Stimulated activated CD8-positive, alpha-beta memory T cell treated with anti-CD3 and anti-CD28 coated beads, Interleukin-4, amount 100 ng/mL, for 1 hour (primary cell): ENCODE results near the gene NHEJ1.

ENCODE experiments used
- DNase-seq, 2 donors: peaks; one replicate each; pipeline ENCODE4 v3.0.0-alpha.2; 2020; ENCODE audit warnings: low read depth in 2 of 2, low spot score in 1 of 2

NHEJ1 gene

GRCh38 chr2:219182331-219183150 lies 21.9 kb upstream of the NHEJ1 start:
- DNase-seq: no peak

DNA sequence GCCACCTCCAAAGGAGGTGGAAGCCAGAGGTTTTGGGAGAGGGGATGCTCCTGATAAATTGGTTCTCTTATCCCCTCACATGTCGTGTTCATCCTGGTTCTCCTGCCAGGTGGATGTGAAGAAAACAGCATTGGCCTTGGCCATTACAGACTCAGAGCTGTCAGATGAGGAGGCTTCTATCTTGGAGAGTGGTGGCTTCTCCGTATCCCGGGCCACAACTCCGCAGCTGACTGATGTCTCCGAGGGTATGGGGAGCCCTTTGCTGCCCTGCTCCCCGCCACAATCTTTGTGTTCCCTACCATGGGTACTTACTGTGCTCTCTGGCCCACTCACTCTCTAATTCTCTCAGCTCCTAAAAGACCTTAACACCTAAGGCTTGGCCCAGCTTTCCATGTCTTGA lies 20.9 kb upstream of the NHEJ1 start:
- no peak for DNase-seq

- DNase-seq: no peak
These were observed 20.3 kb upstream of the NHEJ1 start for GRCh38 chr2:219180961-219181360.

DNA sequence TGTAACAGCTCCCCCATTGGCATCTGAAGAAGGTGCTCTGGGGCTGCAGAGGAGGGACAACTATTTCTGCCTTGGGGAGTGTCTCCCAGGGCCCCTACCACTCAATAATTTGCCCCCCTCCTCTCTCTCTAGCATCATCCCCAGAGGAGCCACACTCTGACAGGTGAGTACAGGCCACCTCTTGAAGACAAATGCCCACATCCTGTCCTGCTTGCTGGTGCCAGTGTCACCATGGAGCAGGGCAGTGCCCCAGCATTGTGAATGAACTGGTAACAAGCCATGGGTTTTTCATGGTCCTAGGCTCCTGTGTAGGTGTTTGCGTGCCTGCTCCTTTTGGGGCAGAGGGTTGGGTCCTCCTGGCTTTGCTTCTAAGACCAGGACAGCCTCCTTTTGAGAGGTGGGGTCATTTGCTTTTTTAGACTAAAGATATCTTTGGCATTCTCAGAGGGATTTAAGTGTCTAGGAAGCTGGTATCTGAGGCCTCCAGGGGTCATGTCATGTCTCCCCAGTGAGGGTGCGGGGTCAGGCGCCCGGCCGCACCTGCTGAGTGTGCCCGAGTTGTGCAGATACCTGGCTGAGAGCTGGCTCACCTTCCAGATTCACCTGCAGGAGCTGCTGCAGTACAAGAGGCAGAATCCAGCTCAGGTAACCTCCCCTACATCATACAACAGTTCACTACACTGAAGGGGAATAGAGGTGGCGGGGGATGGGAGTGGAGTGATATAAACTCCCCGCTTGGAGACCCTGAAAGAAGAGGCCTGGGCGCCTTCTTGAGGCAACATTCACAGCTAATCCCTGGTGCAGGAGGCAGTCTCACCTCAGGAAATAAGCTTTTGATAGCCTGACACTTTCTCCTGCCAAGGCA lies 19.2 kb upstream of the NHEJ1 start:
- DNase-seq: no peak

DNA sequence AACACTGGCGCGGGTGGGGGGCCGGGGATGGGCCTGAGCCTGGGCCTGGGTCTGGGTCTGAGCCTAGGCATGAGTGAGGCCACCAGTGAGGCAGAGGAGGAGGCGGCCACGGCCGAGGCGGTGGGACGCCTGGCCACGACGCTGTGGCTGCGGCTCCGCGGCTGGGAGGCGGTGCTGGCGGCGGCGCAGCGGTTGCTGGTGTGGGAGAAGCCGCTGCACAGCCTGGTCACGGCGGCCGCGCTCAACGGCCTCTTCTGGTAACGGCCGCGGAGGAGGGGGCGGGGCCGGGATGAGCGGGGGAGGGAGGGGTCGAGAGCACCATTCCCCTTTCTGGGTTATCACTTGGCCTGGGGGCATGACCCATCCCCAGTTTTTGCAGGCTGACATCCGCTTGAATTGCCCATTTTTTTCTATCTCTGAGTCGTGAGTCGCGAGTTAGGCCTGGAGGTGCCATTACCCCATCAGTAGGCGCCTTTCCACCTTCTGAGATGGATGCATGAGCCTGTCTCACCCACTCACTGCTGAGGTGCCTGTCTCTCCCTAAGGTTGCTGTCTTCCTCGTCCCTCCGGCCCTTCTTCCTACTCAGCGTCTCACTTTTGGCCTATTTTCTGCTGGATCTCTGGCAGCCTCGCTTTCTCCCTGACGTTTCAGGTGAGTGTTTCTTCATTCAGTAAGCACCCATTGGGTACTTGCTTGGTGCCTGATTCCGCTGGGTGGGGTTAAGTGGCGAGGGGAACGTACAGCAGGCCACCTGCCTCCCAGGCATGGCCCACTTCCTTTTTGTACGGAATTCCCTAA lies 18.0 kb upstream of the NHEJ1 start:
- DNase-seq: no peak

DNA sequence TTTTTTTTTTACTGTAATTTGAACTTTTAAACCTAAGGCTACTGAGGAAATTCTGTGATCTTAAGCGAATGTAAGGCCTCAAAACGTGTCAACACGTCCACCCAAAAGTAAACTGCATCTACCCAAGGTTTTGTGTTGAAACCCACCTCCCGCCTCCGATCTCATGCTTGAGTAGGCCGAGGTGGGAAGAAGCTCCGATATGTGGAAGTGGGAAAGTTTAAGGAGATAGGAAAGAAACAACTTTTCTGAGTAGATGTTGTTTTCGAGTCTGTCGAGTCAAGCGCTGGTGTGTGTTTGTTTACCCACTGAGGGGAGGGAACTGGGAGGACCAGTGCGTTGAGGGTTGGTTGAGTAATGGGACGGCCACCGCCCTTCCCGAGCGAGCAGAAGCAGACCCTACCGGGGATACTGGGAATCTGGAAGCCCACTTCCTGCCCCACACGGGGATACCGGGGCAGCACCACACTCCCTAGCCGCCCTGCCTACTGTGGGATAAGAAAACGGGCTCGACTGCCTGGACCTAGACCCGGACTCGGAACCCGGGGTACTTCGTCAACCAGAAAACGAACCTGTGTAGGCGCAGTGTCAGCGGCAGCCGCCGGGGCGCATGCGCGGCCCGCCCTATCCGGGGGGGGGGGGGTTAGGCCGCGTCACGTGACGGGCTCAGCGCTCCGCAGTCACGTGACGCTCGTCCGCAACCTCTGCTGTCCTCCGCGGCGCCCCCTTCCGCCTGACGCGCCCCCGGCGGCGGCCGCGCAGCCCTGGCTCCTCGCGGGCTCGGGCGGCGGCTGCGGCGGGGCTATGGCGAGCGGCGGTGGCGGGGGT lies 17.1 kb upstream of the NHEJ1 start, which contains the start of gene RETREG2:
Gene RETREG2, plus strand, starts transcription at position 724 of the 825 bp plus-strand sequence. Its CDS starts 78 bp downstream, at position 802.
- DNase-seq: peak; percentile 56 to 63

DNA sequence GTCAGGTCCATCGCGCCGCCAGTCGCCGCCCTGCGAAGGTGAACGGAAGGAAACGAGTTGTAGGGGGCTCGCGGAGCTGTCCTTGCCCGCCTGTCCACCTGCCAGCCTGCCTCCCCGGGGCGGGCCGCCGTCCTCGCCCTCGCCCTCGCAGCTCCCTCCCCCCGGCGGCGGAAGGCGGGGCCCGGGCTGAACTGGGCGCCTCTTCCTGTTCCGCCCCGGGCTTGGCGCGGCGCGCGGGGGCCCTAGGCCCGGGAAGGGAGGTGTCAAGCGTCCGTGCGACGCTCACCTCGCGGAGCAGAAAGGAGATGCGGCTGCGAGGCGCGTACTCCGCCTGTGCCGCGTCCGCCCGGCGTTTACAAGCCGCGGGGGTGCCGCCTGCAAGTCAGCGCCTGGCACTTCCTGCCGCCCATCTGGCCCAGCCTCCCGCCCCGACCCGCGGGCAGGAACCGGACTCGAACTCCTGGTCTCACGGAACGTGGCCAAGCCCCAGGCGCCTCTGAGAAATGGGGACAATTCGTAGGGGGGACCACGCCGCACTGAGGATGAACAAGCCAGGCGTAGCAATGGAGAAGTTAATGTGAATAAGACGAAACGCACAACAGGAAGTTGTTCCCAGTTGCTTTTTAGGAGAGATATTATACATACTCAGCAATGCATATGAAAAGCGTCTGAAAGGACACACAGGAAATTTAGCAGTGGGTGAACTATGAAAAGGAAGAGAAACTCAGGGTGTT lies 16.4 kb upstream of the NHEJ1 start, which contains the start of gene CNPPD1:
Gene CNPPD1, minus strand, starts transcription at position 108 of the 734 bp plus-strand sequence. Its CDS starts 97 bp downstream, at position 11.
- DNase-seq: peak; percentile 56 to 77

- no peak for DNase-seq
These were observed 15.6 kb upstream of the NHEJ1 start for GRCh38 chr2:219175928-219176817.

DNA sequence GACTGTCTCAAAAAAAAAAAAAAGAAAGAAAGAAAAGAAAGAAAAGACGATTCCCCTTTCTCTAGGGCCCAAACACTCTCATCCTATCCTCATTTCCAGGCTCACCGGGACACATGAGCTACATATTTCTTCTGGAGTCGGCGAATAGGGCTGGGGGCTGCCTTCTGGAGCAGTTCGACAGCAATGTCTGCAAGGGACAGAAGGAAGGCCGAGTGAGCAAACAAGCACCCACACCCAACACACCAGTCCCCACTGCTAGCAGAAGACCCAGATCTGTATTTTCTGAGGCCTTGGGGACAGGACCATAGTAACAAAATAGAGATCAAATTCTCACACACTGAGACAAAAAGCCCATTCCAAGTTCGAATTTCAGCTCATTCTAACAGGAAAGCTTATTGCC lies 14.9 kb upstream of the NHEJ1 start:
- DNase-seq: no peak

DNA sequence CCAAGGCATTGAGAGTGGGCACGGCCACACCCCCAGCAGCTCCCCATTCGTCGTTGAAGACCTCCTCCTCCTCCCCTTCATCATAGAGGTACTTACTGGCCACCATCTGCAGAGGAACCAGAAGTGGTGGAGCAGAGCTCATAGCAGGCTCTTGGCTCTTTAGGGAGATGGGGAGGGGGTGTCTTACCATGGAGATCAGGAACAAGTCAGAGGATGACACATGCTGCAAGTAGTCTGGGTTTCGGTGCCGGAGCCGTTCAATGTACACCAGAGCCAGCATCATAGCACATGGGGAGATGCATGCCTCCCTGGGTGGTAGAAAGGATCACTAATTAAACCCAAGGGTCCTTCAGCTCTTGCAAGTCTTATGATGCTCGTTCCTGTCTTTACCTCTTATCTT lies 14.2 kb upstream of the NHEJ1 start:
- DNase-seq: no peak

DNA sequence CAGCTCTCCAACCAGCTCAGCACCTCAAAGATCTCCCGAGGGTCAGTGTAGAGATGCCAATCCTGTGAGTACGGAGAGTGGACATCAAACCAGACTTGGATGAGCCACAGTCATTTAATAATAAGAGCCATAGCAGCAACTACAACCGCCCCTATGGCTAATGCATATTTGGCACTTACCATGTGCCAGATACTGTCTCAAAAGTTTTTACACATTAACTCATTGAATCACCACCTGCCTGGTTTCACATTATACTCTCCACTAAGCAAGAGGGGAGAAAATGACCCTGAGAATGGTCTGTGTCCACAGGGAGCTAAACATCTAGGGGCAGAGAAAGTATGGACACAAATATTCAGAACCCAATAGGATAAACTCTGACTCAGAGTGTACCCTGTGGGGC lies 13.5 kb upstream of the NHEJ1 start:
- no peak for DNase-seq

- DNase-seq: no peak
These were observed 12.6 kb upstream of the NHEJ1 start for GRCh38 chr2:219173176-219173575.

DNA sequence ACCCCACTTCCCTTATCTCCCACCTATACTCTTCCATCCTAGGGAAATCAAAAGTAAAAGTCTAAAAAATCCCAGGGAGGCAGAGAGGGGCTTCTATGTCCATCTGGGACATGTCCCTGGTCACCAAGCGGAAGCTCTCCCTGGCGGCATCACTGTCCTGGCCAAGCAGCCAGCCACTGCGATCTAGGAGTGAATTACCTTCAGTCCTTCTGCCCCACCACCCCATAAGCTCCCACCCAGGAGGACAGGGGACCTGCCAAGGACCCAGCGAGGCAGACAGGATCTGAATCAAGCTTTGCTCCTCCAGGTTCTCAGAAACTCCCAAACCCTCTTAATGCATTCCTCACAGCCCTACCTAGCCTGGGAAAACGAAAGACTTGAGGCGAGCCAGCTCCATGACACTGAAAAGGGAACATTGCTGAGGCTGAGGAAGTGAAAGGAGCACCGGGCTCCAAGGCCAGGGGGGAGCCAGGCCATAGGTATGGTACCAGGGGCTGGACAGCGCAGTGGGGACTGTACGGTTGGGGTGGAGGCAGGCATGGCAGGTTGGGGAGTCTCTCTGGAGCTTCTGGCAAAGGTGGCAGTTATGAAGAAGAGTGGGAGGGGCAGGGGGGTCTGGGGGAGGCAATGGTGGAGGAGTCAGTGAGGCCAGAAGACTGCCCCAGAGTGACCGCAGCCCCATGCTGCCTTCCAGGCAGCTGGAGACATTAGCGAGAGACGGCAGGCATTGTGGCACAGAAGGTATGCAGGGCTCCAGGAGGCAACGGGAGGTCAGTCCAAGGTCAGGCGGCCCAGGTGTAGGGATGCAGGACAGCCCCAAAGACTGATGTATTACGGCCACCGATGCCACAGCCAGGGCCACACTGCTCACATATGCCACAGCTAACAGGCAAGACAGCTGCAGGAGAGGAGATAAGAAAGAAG lies 11.9 kb upstream of the NHEJ1 start:
- DNase-seq: no peak

DNA sequence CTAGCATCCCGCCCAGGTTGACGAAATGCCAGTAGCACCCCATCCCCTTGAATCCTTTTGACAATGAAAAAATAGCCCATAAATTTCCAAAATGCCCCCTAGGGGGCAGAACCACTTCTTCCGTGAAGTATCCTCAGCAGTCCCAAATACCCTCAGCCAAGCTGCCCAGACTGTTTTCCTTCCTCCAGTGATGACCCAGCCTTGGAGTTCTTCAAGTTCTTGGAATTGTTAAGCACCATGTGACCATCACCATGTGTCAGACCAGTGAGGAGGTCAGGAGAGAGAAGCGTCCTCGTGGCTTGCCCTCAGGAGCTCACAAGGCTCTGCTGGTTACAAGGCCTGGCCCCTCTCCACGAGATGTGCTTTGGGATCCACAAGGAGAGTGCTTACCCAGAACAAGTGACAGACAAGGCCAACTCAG lies 10.6 kb upstream of the NHEJ1 start:
- DNase-seq: no peak

DNA sequence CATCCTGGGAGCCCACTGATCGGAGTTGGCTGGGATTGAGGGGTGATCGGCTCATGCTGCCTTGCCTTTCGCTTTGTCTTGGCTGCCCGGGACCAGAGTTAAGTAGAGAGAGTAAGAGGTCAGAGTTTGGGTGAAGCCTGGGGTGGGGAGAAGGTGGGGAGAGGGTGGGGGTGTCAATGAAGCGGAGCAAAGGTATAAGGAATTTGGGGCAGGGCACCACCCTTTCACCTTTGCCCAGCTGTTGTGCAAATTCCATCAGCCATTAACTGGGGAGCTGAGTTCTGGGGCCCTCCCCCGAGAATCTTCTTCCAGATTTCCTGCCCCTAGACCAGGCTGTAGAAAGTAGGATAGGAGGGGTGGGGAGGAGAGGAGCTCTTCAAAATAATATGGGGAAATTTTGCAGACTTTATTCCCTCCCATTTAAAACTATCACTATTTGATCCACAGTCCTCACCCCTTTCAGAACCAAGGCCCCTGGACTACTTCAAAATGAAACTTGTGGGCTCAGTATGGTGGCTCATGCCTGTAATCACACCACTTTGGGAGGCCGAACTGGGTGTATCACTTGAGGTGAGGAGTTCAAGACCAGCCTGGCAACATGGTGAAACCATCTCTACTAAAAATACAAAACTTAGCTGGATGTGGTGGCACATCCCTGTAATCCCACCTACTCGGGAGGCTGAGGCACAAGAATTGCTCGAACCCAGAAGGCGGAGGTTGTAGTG lies 9.5 kb upstream of the NHEJ1 start, which contains the start of gene SLC23A3:
Gene SLC23A3, minus strand, starts transcription at position 100 of the 725 bp plus-strand sequence. Its CDS starts 45 bp downstream, at position 55.
- DNase-seq: no peak

- DNase-seq: no peak
These were observed 8.3 kb upstream of the NHEJ1 start for GRCh38 chr2:219168932-219169331.

GRCh38 chr2:219168526-219168925 lies 7.9 kb upstream of the NHEJ1 start:
- DNase-seq: no peak
